ENCODE measurements around the gene CBLL2.

GRCh38 chrX:22247169-22247568 lies 25.5 kb upstream of the CBLL2 start:
- TF ChIP-seq EGR1 (IDR thresholded peaks at IDR 0.05) (no peak), TAF1 (IDR thresholded peaks at IDR 0.05; ENCODE audit: low read depth) (no peak), CEBPB (IDR thresholded peaks at IDR 0.05) (no peak)
